GM18907 (cell line): ENCODE measurements around the gene HIP1R.
"Not testable (repeated sequence)": the region's sequence is repeated elsewhere in the genome, so short reads cannot be mapped to it uniquely, and the experiment has no call there.

ENCODE experiments used
- ATAC-seq: cut with Tn5 transposase; IDR thresholded peaks from one replicate; pipeline ENCODE4 v1.9.1; 2021; ENCODE audit warnings: mild to moderate bottlenecking, moderate library complexity; ENCODE audit not compliant: unreplicated experiment

Gene HIP1R, protein sequence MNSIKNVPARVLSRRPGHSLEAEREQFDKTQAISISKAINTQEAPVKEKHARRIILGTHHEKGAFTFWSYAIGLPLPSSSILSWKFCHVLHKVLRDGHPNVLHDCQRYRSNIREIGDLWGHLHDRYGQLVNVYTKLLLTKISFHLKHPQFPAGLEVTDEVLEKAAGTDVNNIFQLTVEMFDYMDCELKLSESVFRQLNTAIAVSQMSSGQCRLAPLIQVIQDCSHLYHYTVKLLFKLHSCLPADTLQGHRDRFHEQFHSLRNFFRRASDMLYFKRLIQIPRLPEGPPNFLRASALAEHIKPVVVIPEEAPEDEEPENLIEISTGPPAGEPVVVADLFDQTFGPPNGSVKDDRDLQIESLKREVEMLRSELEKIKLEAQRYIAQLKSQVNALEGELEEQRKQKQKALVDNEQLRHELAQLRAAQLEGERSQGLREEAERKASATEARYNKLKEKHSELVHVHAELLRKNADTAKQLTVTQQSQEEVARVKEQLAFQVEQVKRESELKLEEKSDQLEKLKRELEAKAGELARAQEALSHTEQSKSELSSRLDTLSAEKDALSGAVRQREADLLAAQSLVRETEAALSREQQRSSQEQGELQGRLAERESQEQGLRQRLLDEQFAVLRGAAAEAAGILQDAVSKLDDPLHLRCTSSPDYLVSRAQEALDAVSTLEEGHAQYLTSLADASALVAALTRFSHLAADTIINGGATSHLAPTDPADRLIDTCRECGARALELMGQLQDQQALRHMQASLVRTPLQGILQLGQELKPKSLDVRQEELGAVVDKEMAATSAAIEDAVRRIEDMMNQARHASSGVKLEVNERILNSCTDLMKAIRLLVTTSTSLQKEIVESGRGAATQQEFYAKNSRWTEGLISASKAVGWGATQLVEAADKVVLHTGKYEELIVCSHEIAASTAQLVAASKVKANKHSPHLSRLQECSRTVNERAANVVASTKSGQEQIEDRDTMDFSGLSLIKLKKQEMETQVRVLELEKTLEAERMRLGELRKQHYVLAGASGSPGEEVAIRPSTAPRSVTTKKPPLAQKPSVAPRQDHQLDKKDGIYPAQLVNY

GRCh38 chr12:122834921-122835749 lies at the start of gene HIP1R:
TSS of gene HIP1R (plus strand) at chr12:122835457. CDS start at chr12:122835551, 94 bp downstream.
- peak; percentile 29 for ATAC-seq

- no peak for ATAC-seq
Measured at GRCh38 chr12:122785503-122785902, 49.8 kb upstream of the HIP1R start.

- ATAC-seq: no peak
Measured at GRCh38 chr12:122788387-122788786, 46.9 kb upstream of the HIP1R start.

GRCh38 chr12:122789637-122790036 lies 45.6 kb upstream of the HIP1R start:
- no peak for ATAC-seq

DNA sequence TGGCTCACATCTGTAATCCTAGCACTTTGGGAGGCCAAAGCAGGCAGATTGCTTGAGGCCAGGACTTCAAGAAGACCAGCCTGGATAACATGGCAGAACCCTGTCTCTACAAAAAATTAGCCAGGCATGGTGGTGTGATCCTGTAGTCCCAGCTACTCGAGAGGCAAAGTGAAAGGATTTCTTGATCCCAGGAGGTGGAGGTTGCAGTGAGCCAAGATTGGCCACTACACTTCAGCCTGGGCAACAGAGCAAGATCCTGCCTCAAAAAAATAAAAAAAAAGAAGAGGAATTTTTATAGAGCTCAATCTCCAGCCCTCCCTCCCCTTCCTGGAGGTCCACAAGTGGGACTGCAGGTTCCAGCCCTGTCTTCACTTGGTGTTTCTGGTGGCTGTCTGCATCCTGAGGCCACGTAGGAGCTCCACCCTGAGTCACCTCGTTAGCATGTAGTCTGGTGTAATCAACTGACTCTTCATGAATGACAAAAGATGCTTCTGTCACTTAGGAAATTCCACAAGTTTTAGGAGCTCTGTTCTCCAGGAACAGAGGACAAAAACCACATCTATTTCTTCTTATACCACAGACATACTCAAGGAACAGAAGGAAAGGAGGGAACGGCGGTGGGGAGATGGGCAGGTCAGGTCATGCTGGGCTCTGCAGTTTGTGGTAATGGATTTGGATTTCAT lies 44.7 kb upstream of the HIP1R start:
- ATAC-seq: no peak

GRCh38 chr12:122793685-122794106 lies 41.6 kb upstream of the HIP1R start:
- no peak for ATAC-seq

DNA sequence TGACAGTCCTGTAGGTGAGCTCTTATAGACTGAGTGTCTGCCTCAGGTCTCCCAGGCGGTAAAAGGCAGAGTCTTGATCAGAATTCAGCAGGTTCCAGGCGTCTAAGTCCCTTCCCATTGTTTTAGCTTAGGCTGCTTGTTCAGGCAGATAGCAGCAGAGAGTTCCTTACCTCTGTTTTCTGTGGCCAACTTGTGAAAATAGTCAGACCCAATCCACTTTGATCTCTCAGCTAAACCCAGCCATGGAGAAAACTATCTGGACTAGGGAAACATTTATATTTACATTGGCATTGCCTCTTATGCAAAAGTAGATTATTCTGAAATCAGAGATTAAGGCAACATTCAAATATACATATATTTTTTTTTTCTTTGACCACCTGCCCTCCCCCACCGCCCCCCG lies 39.5 kb upstream of the HIP1R start:
- ATAC-seq: no peak

- ATAC-seq: no peak
Measured at GRCh38 chr12:122799641-122800243, 35.5 kb upstream of the HIP1R start.

DNA sequence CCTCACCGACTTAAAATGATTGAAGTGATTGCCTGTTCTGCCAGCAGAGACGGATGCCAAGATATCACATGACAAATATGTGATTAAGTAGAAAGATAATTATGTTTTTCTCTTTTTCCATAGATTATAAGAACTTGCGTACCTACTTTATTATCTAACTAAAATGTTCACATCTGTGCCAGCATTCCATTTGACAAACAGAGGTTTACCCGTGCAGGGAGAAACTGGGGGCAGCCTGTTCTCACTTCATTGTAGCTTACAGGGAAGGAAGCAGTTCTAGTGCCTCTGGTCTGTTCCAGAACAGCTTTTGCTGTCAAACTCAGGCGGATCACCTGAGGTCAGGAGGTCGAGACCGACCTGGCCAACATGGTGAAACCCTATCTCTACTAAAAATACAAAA lies 31.3 kb upstream of the HIP1R start:
- no peak for ATAC-seq

DNA sequence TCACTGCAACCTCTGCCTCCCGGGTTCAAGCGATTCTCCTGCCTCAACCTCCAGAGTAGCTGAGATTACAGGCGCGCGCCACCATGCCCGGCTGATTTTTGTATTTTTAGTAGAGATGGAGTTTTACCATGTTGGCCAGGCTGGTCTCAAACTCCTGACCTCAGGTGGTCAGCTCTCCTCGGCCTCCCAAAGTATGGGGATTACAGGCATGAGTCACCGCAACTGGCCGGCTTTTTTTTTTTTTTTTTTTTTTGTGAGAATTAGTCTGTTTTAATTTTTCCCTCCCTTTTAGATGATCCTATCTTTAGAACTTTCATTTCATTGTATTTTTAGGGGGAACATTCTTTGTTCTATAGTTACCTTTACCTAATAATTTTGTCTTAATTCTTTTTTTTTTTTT lies 30.3 kb upstream of the HIP1R start:
- ATAC-seq: not testable (repeated sequence)

- ATAC-seq: no peak
Measured at GRCh38 chr12:122807651-122808050, 27.6 kb upstream of the HIP1R start.

DNA sequence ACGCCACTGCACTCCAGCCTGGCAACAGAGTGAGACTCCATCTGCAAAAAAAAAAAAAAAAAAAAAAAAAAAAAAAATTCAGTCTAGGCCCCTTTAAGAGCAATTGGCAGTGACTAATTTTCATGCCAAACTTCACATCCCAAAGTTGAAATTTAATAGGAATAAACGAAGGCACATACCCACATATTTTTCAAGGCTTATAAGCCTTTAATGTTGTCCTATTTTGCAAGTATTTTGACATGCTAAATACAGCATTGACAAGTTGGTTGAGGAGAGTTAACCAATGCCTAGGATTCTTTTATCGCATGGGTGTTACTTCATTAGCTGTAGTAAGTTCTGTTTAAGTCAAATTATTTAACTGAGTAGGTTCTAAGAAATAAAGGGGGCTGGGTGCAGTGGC lies 23.5 kb upstream of the HIP1R start:
- ATAC-seq: no peak

DNA sequence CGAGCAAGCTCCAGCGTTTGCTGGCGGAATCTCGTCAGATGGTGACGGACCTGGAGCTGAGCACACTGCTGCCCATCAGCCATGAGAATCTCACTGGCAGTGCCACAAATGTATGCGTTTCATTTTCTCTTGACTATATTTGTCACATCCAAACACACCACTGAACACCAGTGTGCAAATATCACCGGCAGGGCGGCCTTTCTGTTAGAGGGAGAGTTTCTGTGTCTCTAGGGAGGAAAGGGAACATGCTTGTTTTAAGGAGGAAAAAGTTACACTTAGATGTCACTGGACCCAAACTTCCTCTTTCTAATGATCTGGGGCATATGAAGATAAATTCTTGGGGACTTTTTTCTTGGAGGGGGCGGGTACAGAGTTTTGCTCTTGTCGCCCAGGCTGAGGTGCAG lies 21.9 kb upstream of the HIP1R start:
- ATAC-seq: peak; percentile 58

DNA sequence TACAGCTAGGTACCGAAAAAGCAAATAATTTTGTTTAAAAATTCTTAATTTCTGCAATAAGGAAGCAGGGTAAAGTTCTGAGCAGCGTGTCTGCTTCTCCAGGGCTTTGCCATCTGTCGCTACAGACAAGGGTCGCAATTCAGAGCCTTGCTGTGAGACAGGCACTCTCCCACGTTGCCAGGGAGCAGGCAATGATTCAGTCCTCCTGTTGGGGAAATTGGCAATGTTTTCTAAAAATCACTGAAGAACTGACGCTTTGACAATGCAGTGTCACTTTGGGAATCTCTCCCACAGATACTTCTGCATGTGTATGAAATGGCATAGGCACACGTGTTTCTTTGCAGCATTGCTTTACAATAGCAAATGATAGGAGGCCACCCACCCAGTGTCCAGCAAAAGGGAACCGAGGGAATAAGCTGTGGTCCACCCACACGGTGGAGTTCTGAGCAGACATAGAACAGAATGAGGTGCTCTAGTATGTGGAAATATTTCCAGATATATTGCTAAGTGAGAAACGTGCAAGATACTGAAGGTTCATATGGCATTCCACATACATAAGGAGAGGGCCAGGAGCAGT lies 16.0 kb upstream of the HIP1R start:
- ATAC-seq: no peak

GRCh38 chr12:122820138-122820537 lies 15.1 kb upstream of the HIP1R start:
- ATAC-seq: no peak

DNA sequence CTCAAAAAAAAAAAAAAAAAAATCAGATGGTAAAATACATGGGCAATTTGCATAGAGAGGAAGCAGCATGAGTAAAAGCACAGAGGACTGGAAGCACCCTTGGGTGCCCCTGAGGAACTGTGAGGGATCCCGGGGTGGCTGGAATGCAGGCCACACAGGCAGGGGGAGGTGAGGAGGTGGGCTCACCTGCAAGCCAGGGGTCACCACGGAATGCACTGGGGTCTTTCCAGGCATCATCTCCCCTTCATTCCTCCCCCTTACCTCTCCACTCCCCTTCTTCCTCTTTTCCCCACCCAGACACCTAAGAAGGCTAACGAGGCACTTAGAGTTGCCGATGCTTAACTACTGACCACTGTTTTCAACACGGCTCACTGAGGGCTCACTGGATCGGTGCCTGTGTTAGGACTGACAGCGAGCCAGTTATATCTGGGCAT lies 14.4 kb upstream of the HIP1R start:
- peak; percentile 79 for ATAC-seq

GRCh38 chr12:122823429-122823828 lies 11.8 kb upstream of the HIP1R start:
- ATAC-seq: no peak

DNA sequence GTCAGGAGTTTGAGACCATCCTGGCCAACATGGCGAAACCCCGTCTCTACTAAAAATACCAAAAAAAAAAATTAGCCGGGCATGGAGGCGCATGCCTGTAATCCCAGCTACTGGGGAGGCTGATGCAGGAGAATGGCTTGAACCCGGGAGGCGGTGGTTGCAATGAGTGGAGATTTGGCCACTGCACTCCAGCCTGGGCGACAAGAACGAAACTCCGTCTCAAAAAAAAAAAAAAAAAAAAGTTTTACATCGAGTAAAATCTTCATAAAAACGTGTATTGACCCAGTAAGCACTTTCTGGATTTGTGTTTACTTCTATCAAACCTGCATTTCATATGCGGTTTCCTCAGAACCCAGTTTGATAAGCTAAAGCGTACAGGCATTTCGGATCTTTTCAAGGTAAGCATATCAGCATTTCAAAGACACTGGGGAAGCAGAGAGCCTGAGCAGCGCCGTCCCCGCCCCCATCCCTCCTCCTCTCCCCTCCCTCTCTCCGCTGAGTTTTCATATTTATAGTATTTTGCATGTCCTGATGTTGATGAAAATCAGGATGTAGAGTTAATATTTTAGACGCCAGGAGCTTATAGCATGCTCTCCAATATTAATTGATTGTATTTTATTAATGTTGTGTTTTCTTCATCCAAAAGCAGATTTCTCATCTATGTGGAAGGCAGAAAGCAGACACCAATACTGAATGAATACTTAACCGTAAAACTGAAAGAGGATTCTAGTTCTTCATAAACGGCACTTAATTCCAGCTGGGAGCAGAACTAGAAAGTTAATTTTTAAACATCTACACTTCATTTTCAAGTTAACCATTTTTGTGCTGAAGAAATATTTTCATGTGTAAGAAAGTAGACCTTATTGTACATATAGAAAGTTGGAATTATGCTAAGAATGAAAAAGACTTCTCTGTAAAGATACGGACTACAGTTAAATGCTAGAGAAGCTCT lies 9.2 kb upstream of the HIP1R start:
- ATAC-seq: no peak
